ENCODE results near the gene JAKMIP1. TPM values are rescaled to one million over a fixed set of nuclear protein-coding genes. Genes with fewer than 3 reads are reported as not detected.

JAKMIP1 gene
- total RNA-seq, 4 donors from 2014 or later: 0.26 to 0.48 TPM; not detected in 2

DNA sequence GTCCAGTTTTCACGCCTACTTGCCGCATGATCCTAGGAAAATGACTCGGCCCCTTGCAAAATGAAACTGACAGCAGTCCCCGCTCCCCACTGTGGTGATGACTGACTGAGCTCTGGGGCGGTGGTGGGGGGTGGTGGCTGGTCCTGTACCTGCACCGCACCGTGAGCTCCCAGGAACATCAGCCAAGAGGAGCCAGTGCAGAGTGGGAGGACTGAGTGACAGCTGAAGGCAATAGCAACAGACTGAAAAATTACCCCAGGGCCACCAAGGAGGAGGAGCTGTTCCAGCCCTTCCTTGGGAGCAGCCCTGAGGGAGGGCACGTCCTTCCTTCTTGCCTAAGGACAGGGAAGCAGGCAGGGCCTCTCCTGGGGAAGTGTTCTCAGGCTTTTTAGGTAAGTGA lies 179.7 kb downstream of the JAKMIP1 start:
- Histone ChIP-seq H3K36me3 (no peaks in the 10 kb centered on the region), H3K27ac (no peak overlapping the region), H3K4me1 (no peaks in the 10 kb centered on the region), H3K27me3 (no peaks in the 10 kb centered on the region), H3K9me3 (no peaks in the 10 kb centered on the region), H3K4me3 (no peak overlapping the region)
- DNase-seq: no peak
- TF ChIP-seq POLR2A (IDR thresholded peaks at IDR 0.05) (no peak), CTCF (IDR thresholded peaks at IDR 0.05) (no peak)
- intact Hi-C loops (cut with DNase I; ENCODE audit: low total_unique reads): no loop called here

DNA sequence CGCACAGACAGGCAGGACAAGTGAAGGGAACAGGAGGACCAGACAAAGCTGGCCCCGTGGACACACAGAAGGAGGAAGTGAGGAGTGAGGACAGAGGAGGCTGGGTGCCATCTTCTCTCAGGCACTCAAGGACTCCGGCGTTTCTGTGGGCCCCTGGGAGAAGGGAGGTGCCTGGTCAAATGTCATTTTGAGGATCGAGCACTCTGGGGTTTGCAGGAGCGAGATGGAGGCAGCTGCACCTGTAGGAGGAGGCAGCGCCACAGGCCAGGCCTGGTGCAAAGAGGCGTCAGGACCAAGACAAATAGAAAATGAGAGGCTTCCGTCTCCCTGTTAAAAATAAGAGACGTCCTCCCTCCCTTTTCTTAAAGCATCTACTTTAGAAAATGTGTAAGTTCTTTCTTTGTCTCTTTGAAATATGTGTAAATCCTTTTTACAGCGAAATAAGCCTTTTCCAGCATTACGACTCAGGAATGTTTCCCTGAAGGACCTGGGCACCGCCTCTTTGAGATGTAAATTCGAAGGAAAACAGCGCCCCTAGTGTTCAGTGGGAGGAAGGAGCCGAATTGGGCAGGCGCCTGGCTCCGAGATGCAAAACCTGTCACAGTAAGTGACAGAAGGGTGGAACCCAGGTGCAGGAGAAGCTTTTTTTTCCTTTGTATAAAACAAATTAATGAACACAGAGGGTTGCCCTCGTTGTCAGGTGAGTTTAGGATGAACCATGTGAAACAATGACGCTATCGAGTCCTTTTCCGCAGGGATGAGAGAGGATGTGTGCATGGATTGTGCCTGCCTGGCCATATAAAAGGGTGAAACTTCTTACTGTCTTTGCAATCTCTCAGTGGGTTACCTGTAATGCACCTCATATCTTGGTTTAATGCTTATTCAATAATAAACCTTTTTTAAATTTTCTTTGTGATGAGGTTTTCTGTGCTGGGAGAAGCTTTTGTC lies 180.8 kb downstream of the JAKMIP1 start:
- no peak overlapping the region for H3K4me3 ChIP-seq
- DNase-seq: peak in 1 of 2 donors; percentile 24
- no peaks in the 10 kb centered on the region for H3K36me3 ChIP-seq
- TF ChIP-seq POLR2A (IDR thresholded peaks at IDR 0.05): no peak
- peak; percentile 51 to 69 (median 62) for TF ChIP-seq CTCF (IDR thresholded peaks at IDR 0.05)
- intact Hi-C loops (cut with DNase I; ENCODE audit: low total_unique reads): no loop called here
- no peaks in the 10 kb centered on the region for H3K27me3 ChIP-seq
- no peaks in the 10 kb centered on the region for H3K9me3 ChIP-seq
- H3K27ac ChIP-seq: no peak overlapping the region
- H3K4me1 ChIP-seq: no peaks in the 10 kb centered on the region

DNA sequence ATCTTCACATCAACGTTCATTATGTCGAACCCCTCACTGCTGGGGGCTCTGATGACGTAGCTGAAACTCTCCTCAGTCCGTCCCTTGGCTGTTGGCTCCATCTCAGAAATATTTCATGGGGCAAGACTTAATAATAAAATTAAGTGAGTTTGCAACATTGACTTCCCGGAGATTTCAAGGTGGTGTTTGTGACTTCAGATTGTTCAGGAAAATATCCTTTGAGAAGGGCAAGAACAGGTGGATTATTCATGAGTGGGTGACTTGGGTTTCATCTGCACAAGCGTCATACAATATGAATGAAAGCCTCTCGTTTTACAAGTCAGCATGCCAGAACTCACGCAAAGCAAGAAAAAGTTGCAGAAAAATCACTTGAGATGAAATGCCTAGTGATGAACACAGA lies 182.0 kb downstream of the JAKMIP1 start, which contains the start of gene C4orf50:
Gene C4orf50, minus strand, starts transcription at position 101 of the 400 bp plus-strand sequence.
- Histone ChIP-seq H3K36me3 (no peaks in the 10 kb centered on the region), H3K9me3 (no peaks in the 10 kb centered on the region), H3K4me1 (no peaks in the 10 kb centered on the region), H3K27me3 (no peaks in the 10 kb centered on the region), H3K4me3 (no peak within 1 kb of the TSS), H3K27ac (no peak within 1 kb of the TSS)
- intact Hi-C loops (cut with DNase I; ENCODE audit: low total_unique reads): no loop called here
- no peak for DNase-seq
- TF ChIP-seq CTCF (IDR thresholded peaks at IDR 0.05): no peak
- no peak for TF ChIP-seq POLR2A (IDR thresholded peaks at IDR 0.05)

- no peak for DNase-seq
- Histone ChIP-seq H3K9me3 (no peaks in the 10 kb centered on the region), H3K27me3 (no peaks in the 10 kb centered on the region), H3K27ac (no peak overlapping the region), H3K36me3 (no peaks in the 10 kb centered on the region), H3K4me1 (no peaks in the 10 kb centered on the region), H3K4me3 (no peak overlapping the region)
- intact Hi-C loops (cut with DNase I; ENCODE audit: low total_unique reads): no loop called here
- TF ChIP-seq CTCF (IDR thresholded peaks at IDR 0.05) (no peak), POLR2A (IDR thresholded peaks at IDR 0.05) (no peak)
These were observed 182.5 kb downstream of the JAKMIP1 start for GRCh38 chr4:6017800-6018199.

DNA sequence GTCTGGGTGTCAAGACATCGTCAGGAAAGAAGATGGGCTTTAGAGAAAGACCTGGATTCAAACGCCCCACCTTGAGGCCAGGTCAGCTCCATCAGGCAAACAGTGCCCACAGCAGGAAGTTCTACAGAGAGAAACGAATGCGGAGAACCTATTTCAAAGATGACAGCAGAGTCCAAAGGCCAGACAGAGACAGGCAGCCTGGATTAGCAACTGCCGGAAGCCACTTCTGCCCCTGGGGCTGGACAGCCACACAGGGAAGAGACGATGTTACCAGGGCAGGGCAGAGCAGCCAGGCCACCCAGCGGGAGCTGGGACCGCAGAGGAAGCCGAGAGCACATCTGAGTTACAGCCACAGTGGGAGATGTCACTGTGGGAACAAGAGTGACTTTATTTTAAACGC lies 183.3 kb downstream of the JAKMIP1 start:
- intact Hi-C loops (cut with DNase I; ENCODE audit: low total_unique reads): no loop called here
- Histone ChIP-seq H3K4me1 (no peaks in the 10 kb centered on the region), H3K9me3 (no peaks in the 10 kb centered on the region), H3K27me3 (no peaks in the 10 kb centered on the region), H3K4me3 (no peak overlapping the region), H3K27ac (no peak overlapping the region), H3K36me3 (no peaks in the 10 kb centered on the region)
- no peak for TF ChIP-seq POLR2A (IDR thresholded peaks at IDR 0.05)
- TF ChIP-seq CTCF (IDR thresholded peaks at IDR 0.05): no peak
- no peak for DNase-seq
